Left ventricle myocardium inferior (tissue), 1 donor: ENCODE measurements around the gene IFT172. TPM values are rescaled to one million over a fixed set of nuclear protein-coding genes. Genes with fewer than 3 reads are reported as not detected.

Experiments used
- DNase-seq: peaks from one replicate; pipeline ENCODE4 v3.0.0-alpha.2; 2020
- H3K27ac ChIP-seq: fragments of 200-600 bp; replicated peaks from 2 replicates; pipeline ENCODE4 v1.8.0; 2021
- H3K27me3 ChIP-seq: fragments of 200-600 bp; 2 replicates; pipeline ENCODE4 v1.8.0; 2021; ENCODE audit warnings: low read depth
- H3K36me3 ChIP-seq: fragments of 200-600 bp; 2 replicates; pipeline ENCODE4 v1.8.0; 2021
- H3K4me1 ChIP-seq: fragments of 200-600 bp; 2 replicates; pipeline ENCODE4 v1.8.0; 2021
- H3K4me3 ChIP-seq: fragments of 200-600 bp; 2 replicates; pipeline ENCODE4 v1.8.0; 2021; ENCODE audit warnings: mild to moderate bottlenecking, moderate library complexity
- H3K9me3 ChIP-seq: fragments of 200-600 bp; replicated peaks from 2 replicates; pipeline ENCODE4 v1.8.0; 2021
- intact Hi-C: fragments of 100-400 bp; cut with micrococcal nuclease; formaldehyde crosslinking; loops from one replicate; pipeline ENCODE4 v1.11.0; 2022
- total RNA-seq: library from RNA; stranded (reverse); fragmentation: NEBNext Ultra II Directional; extraction: Animal tissue kit (Norgen Biotek cat#: 25700); gene quantifications from one replicate; pipeline ENCODE4 v1.2.1, GENCODE V29; 2021
- TF ChIP-seq, protein P1 (sequence below): fragments of 200-600 bp; IDR thresholded peaks from 2 replicates; pipeline ENCODE4 v1.8.0; 2021; ENCODE audit warnings: antibody characterized with exemption, mild to moderate bottlenecking, borderline replicate concordance
- donor health status: DM: no; HTN: yes; CAD: no; lungs with severe emphysema.

IFT172 gene
- total RNA-seq, 1 donor from 2014 or later: 21.8 TPM

DNA sequence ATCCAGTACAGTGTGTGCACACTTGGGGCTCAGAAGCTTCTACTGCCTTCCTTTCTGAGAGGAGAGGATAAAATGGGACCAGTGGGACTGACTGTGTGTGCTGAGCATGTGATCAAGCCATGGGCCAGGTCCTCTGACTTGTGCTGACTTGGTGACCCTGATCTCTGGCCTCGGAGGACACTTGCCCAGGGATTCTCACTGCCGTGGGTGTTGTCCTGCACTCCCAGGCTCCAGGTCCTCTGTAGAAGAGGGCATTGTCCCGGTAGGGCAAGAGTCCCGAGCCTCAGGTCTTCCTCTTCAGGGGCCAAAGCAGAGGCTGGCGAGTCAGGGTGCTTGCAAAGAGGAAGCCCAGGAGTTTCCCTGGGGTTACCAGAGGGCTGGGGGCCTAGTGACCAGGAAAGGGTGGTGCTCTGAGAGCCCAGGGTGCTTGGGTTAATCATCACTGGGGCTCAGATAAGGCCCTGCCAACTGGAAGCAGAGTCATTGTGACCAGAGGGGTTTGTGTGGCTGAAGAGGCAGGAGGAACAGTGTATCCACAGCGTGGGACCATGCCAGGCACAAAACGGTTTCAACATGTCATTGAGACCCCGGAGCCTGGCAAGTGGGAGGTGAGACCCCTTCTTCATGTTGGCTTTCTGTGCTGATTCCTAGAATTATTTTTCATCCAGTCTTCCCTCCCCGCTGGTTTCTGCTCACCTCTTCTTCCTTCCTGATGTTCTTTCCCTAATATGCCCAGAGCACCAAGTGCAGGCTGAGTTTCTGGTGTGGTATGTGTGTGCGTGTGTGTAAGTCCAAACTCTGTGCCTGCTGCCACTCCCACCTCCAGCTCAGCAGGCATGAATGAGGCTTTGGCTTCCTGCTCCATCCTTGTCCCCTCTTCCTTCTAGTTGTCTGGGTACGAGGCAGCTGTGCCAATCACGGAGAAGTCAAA, 7.1 kb upstream of the IFT172 start, which contains the start of gene GCKR:
Gene GCKR, plus strand, starts transcription at position 483 of the 931 bp plus-strand sequence. Its CDS starts 66 bp downstream, at position 549.
- Histone ChIP-seq H3K27ac (no peak within 1 kb of the TSS), H3K4me3 (peak within 1 kb of the TSS; percentile 70), H3K9me3 (no peaks in the 10 kb centered on the region), H3K36me3 (no peaks in the 10 kb centered on the region), H3K4me1 (peaks cover 21% of the 10 kb centered on the region), H3K27me3 (peaks cover 32% of the 10 kb centered on the region)
- DNase-seq: no peak
- TF ChIP-seq, protein P1, sequence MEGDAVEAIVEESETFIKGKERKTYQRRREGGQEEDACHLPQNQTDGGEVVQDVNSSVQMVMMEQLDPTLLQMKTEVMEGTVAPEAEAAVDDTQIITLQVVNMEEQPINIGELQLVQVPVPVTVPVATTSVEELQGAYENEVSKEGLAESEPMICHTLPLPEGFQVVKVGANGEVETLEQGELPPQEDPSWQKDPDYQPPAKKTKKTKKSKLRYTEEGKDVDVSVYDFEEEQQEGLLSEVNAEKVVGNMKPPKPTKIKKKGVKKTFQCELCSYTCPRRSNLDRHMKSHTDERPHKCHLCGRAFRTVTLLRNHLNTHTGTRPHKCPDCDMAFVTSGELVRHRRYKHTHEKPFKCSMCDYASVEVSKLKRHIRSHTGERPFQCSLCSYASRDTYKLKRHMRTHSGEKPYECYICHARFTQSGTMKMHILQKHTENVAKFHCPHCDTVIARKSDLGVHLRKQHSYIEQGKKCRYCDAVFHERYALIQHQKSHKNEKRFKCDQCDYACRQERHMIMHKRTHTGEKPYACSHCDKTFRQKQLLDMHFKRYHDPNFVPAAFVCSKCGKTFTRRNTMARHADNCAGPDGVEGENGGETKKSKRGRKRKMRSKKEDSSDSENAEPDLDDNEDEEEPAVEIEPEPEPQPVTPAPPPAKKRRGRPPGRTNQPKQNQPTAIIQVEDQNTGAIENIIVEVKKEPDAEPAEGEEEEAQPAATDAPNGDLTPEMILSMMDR: no peak
- intact Hi-C loops: no loop called here

DNA sequence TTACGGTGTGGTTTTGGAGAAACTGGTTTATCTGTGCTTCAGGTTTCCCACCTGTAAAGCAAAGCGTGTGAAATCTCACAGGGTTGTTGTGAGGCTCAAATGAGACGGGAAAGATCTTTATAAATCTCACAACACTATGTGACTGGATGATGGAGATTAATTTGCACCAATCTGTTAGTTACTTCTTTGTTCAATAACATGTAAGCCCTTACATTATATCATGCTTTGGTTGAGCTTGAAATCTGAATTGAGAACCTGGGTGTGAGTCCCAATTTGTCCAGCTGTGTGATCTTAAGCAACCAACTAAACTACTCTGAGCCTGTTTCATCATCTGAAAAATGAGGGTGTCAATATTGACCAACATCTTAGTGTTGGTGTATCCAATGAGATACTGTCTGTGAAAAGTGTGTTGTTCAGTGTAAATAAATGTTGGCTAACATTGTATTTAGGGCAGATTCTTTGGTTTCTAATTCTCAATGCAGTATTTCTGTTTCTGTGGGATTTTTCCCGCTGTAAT, 6.4 kb upstream of the IFT172 start:
- Histone ChIP-seq H3K36me3 (no peaks in the 10 kb centered on the region), H3K27ac (no peak overlapping the region), H3K9me3 (no peaks in the 10 kb centered on the region), H3K27me3 (peaks cover 32% of the 10 kb centered on the region), H3K4me1 (peaks cover 21% of the 10 kb centered on the region), H3K4me3 (peak overlapping the region; percentile 70)
- no peak for DNase-seq
- TF ChIP-seq, protein P1: no peak
- intact Hi-C loops: no loop called here

DNA sequence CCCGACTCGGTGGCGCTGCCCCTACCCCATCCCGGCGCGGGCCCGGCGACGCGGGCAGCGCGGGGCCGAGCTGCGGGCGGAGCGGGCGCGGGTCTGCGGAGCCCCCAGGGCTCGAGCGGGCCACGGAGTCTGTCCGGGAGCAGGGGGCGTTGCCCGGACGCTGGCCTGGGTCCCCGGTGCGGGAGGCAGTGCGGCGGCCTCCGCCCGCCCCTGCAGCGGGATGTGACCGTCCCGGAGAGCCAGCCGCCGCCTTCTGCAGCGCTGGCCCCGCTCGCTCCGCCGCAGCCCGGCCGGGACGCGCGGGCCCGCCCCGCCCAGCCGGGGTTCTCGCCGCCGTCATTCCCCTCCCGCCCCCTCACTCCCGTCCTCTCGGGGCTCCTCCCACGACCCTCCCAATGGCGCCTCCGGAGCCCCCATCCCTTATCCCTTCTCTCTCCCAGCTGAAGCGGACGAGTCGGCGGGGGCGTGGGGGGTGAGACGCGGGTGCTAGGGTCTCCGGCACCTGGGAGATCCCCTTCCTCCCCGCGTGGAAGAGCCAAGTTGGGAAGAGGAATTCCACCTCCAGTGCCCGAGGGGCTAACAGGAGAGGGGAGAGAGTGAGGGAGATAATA, 5.5 kb upstream of the IFT172 start, which contains the start of gene FNDC4:
Gene FNDC4, minus strand, starts transcription at position 257 of the 611 bp plus-strand sequence. CDS start 521 bp downstream, outside the sequence.
- Histone ChIP-seq H3K27ac (no peak within 1 kb of the TSS), H3K27me3 (peaks cover 32% of the 10 kb centered on the region), H3K36me3 (no peaks in the 10 kb centered on the region), H3K9me3 (no peaks in the 10 kb centered on the region), H3K4me3 (peak within 1 kb of the TSS; percentile 70), H3K4me1 (peaks cover 21% of the 10 kb centered on the region)
- TF ChIP-seq, protein P1: no peak
- intact Hi-C loops: no loop called here
- peak; percentile 31 for DNase-seq

- Histone ChIP-seq H3K27ac (no peak overlapping the region), H3K4me3 (peak overlapping the region; percentile 70), H3K27me3 (peaks cover 32% of the 10 kb centered on the region), H3K4me1 (peaks cover 23% of the 10 kb centered on the region), H3K9me3 (no peaks in the 10 kb centered on the region), H3K36me3 (no peaks in the 10 kb centered on the region)
- peak; percentile 18 for DNase-seq
- TF ChIP-seq, protein P1: no peak
- intact Hi-C loops: no loop called here
Observed at GRCh38 chr2:27494284-27494943, 4.9 kb upstream of the IFT172 start.

GRCh38 chr2:27493948-27494283, 4.4 kb upstream of the IFT172 start:
- Histone ChIP-seq H3K4me3 (no peak overlapping the region), H3K27me3 (peaks cover 28% of the 10 kb centered on the region), H3K9me3 (no peaks in the 10 kb centered on the region), H3K27ac (no peak overlapping the region), H3K4me1 (peaks cover 28% of the 10 kb centered on the region), H3K36me3 (no peaks in the 10 kb centered on the region)
- intact Hi-C loops: no loop called here
- DNase-seq: no peak
- TF ChIP-seq, protein P1: no peak
